GM12874 (cell line): ENCODE results near the gene DLEC1.

Experiments used
- TF ChIP-seq, protein P1 (sequence below): IDR thresholded peaks from 2 replicates; pipeline ENCODE4 v1.5.1; 2011; ENCODE audit warnings: low read depth, mild to moderate bottlenecking, control low read depth, low read length, moderate library complexity; ENCODE audit not compliant: insufficient read depth

The DLEC1 gene

DNA sequence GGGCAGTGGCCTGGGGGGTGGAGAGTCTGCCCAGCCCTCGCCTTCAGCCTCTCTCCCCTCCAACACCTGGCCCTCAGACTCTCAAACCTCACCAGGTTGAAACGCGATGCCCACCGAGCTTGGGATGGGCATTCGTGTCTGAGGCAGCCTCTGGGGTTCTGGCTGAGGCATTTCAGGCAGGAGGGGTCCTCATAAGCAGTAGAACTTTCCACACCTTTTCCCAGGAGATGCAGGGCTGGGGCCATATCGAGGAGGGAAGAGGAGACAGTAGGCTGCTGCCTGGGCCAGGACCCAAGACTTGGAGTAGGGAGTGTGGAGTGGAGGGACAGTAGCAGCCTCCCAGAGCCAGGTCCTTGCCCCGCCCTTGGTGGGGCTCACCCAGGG, 73.4 kb downstream of the DLEC1 start:
- TF ChIP-seq, protein P1, sequence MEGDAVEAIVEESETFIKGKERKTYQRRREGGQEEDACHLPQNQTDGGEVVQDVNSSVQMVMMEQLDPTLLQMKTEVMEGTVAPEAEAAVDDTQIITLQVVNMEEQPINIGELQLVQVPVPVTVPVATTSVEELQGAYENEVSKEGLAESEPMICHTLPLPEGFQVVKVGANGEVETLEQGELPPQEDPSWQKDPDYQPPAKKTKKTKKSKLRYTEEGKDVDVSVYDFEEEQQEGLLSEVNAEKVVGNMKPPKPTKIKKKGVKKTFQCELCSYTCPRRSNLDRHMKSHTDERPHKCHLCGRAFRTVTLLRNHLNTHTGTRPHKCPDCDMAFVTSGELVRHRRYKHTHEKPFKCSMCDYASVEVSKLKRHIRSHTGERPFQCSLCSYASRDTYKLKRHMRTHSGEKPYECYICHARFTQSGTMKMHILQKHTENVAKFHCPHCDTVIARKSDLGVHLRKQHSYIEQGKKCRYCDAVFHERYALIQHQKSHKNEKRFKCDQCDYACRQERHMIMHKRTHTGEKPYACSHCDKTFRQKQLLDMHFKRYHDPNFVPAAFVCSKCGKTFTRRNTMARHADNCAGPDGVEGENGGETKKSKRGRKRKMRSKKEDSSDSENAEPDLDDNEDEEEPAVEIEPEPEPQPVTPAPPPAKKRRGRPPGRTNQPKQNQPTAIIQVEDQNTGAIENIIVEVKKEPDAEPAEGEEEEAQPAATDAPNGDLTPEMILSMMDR = no peak

DNA sequence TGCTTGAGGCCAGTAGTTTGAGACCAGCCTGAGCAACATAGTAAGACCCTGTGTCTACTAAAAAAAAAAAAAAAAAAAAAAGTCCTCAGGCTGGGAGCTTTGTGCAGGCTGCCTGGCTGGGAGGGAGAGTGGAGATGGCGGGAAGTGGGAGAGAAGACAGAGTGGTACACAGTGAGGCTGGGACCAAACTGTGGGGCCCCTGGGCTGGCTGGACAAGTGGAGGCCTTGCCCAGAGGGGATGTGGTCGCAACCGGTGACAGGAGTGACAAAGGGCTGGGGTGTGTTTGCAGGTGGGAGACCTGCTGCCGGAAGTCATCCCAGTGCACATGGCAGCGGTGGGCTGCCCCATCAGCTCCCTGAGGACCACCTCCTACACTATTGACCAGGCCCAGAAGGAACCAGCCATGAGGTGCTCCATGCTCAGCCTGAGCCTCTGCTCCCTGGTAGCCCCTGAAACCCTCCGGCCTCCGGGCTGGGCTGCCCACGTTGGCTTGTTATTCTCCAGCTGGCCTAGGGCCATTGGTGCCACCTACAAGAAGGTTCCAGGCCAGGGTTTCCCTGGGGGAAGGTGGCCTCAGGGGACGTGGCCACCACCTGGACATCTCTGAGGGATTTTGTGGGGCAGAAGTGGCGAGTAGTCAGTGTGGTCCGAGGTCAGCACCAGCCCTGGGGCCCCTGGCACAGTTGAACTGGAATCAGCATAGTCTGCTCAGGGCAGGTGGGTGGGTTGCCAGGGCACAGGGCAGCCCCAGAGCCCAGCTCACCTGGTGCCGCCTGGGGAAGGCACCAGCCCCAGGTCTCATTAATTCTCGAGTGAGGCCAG, 75.3 kb downstream of the DLEC1 start:
- TF ChIP-seq, protein P1 = no peak

DNA sequence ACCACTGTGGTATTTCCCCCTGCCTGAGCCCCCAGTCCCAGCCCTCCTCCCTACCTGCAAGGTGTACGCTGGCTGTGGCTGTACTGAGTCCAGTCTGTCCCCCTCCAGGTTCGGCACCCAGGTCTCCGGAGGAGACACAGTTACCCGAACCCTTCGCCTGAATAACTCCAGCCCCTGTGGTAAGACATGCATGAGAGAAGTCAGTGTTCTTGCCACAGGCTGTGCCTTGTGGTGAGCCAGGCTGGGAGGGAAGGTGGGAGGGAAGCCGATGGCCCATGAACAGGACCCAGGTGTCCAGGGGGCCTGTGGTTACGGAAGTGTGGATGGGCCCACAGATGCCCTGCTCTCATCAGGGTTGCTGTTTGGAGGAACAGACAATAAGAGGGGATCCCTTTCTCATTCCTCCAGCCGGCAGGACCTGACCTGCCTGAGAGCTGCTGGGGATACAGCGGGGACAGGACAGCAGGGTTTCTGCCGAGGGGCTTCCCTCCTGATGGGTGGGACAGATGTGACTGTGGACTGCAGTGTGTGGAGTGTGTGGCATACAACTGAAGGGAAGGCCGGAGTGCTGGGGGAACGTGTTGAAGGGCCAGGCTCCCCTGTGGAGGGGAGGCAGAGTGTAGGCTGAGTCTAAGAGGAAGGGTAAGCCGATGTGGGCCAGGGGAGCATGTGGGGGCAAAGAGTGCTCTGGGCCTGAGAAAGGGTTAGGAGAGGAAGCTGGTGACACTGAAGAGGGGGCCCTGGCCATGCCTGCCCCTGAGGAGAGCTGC, 76.1 kb downstream of the DLEC1 start:
- TF ChIP-seq, protein P1 = no peak

DNA sequence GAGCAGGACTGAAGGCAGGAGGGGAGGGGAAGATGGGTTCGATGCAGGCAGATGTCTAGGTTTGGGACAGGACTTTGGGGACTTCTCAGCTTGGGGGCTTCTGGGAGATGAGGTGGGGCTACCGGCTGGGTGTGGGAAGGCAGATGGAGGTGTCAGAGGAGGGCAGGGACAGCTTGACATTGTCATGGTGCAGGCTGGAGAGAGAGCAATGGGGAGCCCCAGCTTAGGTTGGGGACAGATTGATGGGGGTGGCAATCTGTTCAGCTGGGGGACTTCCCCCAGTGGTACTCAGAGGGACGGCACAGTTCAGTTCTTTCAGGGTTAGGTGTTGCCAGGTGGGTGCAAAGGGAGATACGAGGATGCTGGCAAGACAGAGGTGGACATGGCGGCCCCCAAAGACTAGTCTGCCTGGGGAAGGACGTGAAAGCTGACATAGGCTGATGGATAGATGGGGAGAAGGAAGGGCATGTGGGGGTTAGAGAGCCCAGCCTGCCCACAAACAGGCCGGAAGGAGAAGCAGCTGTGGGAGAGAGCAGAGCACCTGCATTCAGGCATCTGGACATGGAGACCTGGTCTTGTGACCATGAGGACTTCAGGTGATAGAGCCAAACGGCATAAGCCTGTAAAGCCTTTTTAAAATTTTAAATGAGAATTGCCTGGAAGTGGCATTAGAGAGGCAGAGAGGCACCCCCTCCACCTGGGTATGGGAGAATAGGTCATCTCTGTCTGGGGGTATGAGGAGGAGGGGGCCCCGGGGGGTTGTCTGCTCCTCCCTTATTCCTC, 76.8 kb downstream of the DLEC1 start:
- TF ChIP-seq, protein P1 = no peak

DNA sequence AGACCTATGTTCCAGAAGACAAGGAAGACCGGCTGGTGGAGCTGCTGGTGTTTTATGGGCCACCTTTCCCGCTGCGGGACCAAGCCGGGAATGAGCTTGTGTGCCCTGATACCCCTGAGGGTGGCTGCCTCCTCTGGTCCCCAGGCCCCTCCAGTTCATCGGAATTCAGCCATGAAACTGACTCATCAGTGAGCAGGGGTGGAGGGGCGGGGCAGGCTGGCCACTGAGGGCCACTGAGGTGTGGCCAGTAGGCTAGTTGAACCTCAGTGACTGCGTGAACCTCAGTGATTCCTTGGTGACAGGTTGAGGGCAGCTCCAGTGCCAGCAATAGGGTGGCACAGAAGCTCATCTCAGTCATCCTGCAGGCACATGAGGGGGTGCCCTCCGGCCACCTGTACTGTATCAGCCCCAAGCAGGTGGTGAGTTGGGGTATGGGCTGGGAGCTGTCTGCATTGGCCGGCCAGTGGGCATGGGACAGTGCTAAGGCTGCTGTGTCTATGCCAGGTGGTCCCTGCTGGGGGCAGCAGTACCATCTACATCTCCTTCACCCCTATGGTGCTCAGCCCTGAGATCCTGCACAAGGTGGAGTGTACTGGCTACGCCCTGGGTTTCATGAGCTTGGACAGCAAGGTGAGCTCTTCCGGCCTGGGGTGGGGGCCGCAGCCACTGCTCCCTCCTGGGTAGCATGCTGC, 77.6 kb downstream of the DLEC1 start:
- TF ChIP-seq, protein P1 = 0 out of 2 replicates have a peak, but pooled peaks have one; percentile 19

DNA sequence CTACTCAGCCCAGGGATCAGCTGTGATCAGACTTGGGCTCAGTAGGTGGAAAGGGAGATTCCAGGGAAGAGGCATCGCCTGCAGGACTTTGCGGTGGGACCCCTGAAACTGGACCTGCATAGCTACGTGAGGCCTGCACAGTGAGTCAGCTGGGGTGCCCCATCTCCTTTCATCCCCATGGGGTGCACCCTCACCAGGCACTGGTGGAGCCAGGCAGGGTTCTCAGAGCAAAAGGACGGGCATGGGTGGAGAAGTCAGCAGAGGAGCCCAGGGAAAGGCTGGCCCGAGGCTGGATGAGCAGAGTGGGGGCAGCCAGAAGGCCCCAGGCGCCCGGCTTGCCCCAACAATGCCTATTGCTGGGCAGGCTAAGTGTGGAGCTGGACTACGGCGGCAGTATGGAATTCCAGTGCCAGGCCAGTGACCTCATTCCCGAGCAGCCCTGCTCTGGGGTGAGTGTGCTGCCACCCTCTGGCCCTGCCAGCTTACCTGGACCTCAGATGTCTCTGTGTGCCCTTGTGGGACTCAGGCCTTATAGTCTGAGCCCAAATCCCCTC, 78.2 kb downstream of the DLEC1 start:
- TF ChIP-seq, protein P1 = no peak
